Esophagus squamous epithelium (tissue), 5 donors: ENCODE results near the gene FAIM2. TPM values are rescaled to one million over a fixed set of nuclear protein-coding genes. Genes with fewer than 3 reads are reported as not detected.

ENCODE experiments used
- DNase-seq: peaks from one replicate; lab custom pipeline; 2025; lab: John Stamatoyannopoulos, UW
- H3K27ac ChIP-seq, 4 donors: fragments of 200-600 bp; sonication (generic); one replicate each; pipeline ENCODE4 v1.5.1; 2016 to 2019; ENCODE audit warnings: mild to moderate bottlenecking in 1 of 4
- H3K27me3 ChIP-seq, 4 donors: fragments of 200-600 bp; sonication (generic); 1 replicate in 3 of 4; 2 replicates in 1 of 4; pipeline versions ENCODE4 v1.5.1 to v1.6.0; 2017 to 2021; ENCODE audit warnings: antibody characterized with exemption in 1 of 4
- H3K36me3 ChIP-seq, 3 donors: fragments of 200-600 bp; sonication (generic); one replicate each; pipeline ENCODE4 v1.5.1; 2016 to 2019
- H3K4me1 ChIP-seq, 3 donors: fragments of 200-600 bp; sonication (generic); one replicate each; pipeline ENCODE4 v1.5.1; 2017 to 2019
- H3K4me3 ChIP-seq, 4 donors: fragments of 200-600 bp; sonication (generic); 1 replicate in 3 of 4; 2 replicates in 1 of 4; pipeline ENCODE4 v1.5.1; 2016 to 2019; ENCODE audit warnings: mild to moderate bottlenecking in 2 of 4, moderate library complexity in 1 of 4
- H3K9me3 ChIP-seq, 3 donors: fragments of 200-600 bp; sonication (generic); one replicate each; pipeline ENCODE4 v1.5.1; 2016 to 2019
- CTCF ChIP-seq, 6 experiments: fragments of 450-650 bp in 4 of 6; fragments of 200-600 bp in 2 of 6; sonication (generic) in 2 of 6; IDR thresholded peaks; one replicate each; pipeline ENCODE4 v1.5.1; 2016 to 2019; ENCODE audit warnings: antibody characterized with exemption in 6 of 6, mild to moderate bottlenecking in 4 of 6, moderate library complexity in 4 of 6
- POLR2A ChIP-seq, 4 donors: fragments of 450-650 bp; IDR thresholded peaks; one replicate each; pipeline ENCODE4 v1.6.1; 2017; ENCODE audit warnings: antibody characterized with exemption in 4 of 4, mild to moderate bottlenecking in 4 of 4, moderate library complexity in 3 of 4
- WGBS, 2 donors: methylation state at CpG; one replicate each; pipeline ENCODE4 v1.1.5; 2018; 5-methylcytosine and 5-hydroxymethylcytosine counted together
- intact Hi-C: fragments of 100-400 bp; cut with DNase I; formaldehyde crosslinking; loops from one replicate; pipeline ENCODE4 v1.15.0; 2022
- total RNA-seq, 4 donors: library from RNA; depleted of rRNA; stranded (reverse); fragments of >200 nt; gene quantifications; one replicate each; pipeline ENCODE4 v1.1.0, GENCODE V29; 2016
- donor health status: DM: yes; HTN: yes; CAD: no.

FAIM2 gene
- total RNA-seq, 4 donors from 2014 or later, result 0.13 to 2.9 (median 0.23) TPM

DNA sequence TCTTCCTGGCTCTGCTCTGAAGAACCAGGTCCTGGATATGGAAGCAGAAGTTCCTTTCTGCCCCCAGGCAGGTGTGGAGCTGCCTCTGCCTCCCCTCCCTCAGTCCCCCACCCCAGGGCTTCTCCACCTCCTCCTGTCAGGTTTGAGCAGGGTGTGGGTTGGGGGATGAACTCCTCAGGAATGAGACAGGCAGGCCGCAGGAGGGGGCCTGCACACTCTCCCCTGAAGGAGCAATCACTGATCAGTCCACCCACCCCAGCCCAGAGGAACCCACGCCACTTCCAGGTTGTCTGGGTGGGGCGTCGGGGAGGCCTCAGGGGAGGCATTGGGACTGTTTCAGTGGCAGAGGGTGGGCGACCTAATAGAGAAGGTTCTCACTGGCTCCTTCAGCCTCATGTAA lies 26.6 kb downstream of the FAIM2 start:
- peaks cover 0 to 4% (median 0%) of the 10 kb centered on the region in 4 donors for H3K27me3 ChIP-seq
- TF ChIP-seq POLR2A (IDR thresholded peaks at IDR 0.05) (no peak), CTCF (IDR thresholded peaks at IDR 0.05) (no peak)
- H3K36me3 ChIP-seq, result no peaks in the 10 kb centered on the region
- H3K27ac ChIP-seq, result no peak overlapping the region
- no peak for DNase-seq
- 40 to 85% methylated on average over 1 to 4 of the region's 5 CpGs for WGBS, 2 donors
- peaks cover 0 to 20% (median 8%) of the 10 kb centered on the region in 3 donors for H3K4me1 ChIP-seq
- intact Hi-C loops, result no loop called here
- no peak overlapping the region for H3K4me3 ChIP-seq
- H3K9me3 ChIP-seq, result no peaks in the 10 kb centered on the region

GRCh38 chr12:49876070-49876469 lies 27.6 kb downstream of the FAIM2 start:
- intact Hi-C loops, result no loop called here
- Histone ChIP-seq H3K27me3 (peaks cover 0 to 4% (median 0%) of the 10 kb centered on the region in 4 donors), H3K36me3 (no peaks in the 10 kb centered on the region), H3K4me1 (peaks cover 0 to 23% (median 8%) of the 10 kb centered on the region in 3 donors), H3K27ac (no peak overlapping the region), H3K9me3 (no peaks in the 10 kb centered on the region), H3K4me3 (no peak overlapping the region)
- no peak for DNase-seq
- WGBS, 2 donors, result 84 to 96% methylated on average over 3 of the region's 3 CpGs
- TF ChIP-seq POLR2A (IDR thresholded peaks at IDR 0.05), result no peak
- no peak for TF ChIP-seq CTCF (IDR thresholded peaks at IDR 0.05)

- no peaks in the 10 kb centered on the region for H3K36me3 ChIP-seq
- peaks cover 0 to 23% (median 8%) of the 10 kb centered on the region in 3 donors for H3K4me1 ChIP-seq
- WGBS, 2 donors, result 82 to 89% methylated on average over 9 of the region's 9 CpGs
- H3K9me3 ChIP-seq, result no peaks in the 10 kb centered on the region
- intact Hi-C loops, result no loop called here
- H3K27me3 ChIP-seq, result peaks cover 0 to 4% (median 0%) of the 10 kb centered on the region in 4 donors
- no peak for TF ChIP-seq CTCF (IDR thresholded peaks at IDR 0.05)
- TF ChIP-seq POLR2A (IDR thresholded peaks at IDR 0.05), result no peak
- no peak for DNase-seq
- H3K4me3 ChIP-seq, result no peak overlapping the region
- H3K27ac ChIP-seq, result no peak overlapping the region
Observed at GRCh38 chr12:49875115-49875720, 28.5 kb downstream of the FAIM2 start.

DNA sequence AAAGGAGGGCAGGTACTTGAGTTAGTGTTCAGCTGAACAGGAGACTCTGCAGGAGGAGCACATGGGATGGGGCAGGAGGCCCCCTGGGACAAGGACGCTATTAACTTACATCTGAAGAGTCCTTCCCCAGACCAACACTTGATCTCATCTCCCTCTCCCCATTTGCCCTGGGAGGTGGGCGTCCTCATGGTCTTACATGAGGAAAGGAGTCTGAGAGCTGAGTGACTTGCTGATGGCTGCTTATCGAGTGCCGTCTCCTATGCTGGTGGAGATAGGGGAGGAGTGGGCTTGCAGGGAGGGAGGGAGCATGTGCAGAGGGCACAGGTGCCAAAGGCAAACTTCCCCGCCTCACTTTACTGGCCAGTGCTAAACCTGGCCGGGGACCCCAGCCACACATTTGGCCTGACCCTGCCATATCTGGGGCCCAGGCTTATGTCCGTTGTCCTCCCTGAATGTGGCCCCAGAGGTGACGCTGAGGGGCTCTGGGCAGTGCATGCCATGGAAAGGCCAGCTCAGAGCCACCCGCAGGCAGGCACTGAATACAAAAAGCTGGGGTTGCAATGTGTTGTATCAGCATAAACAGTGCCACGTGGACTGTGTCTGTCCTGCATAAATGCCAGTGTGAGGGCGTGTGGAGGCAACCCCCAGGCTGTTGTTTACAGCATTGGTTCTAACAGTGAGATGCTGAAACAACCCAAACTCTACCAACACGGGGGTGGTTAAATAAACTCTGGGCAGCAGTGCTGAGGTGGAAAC lies 29.4 kb downstream of the FAIM2 start:
- TF ChIP-seq POLR2A (IDR thresholded peaks at IDR 0.05) (no peak), CTCF (IDR thresholded peaks at IDR 0.05) (no peak)
- no peaks in the 10 kb centered on the region for H3K9me3 ChIP-seq
- no peak overlapping the region for H3K4me3 ChIP-seq
- H3K27ac ChIP-seq, result no peak overlapping the region
- WGBS, 2 donors, result 56 to 65% methylated on average over 7 to 8 of the region's 12 CpGs
- peaks cover 3 to 31% (median 14%) of the 10 kb centered on the region in 3 donors for H3K4me1 ChIP-seq
- intact Hi-C loops, result no loop called here
- DNase-seq, result no peak
- H3K36me3 ChIP-seq, result no peaks in the 10 kb centered on the region
- peaks cover 0 to 4% (median 0%) of the 10 kb centered on the region in 4 donors for H3K27me3 ChIP-seq

- Histone ChIP-seq H3K27ac (no peak overlapping the region), H3K36me3 (no peaks in the 10 kb centered on the region), H3K27me3 (peaks cover 0 to 4% (median 0%) of the 10 kb centered on the region in 4 donors), H3K4me3 (no peak overlapping the region), H3K9me3 (no peaks in the 10 kb centered on the region), H3K4me1 (peaks cover 12 to 40% (median 22%) of the 10 kb centered on the region in 3 donors)
- DNase-seq, result no peak
- 61 to 62% methylated on average over 2 to 3 of the region's 3 CpGs for whole genome bisulfite sequencing, 2 donors
- intact Hi-C loops, result no loop called here
- TF ChIP-seq POLR2A (IDR thresholded peaks at IDR 0.05) (no peak), CTCF (IDR thresholded peaks at IDR 0.05) (no peak)
Observed at GRCh38 chr12:49873361-49873934, 30.3 kb downstream of the FAIM2 start.
